ENCODE measurements around the gene KIF26B. TPM values are rescaled to one million over a fixed set of nuclear protein-coding genes. Genes with fewer than 3 reads are reported as not detected.

KIF26B gene
- total and polyA plus RNA-seq, 10 of the 15 experiments (the other 5 are each of a cell fraction or from before 2014, with no cell fraction given): 0.35 to 11.6 (median 2.2) TPM

DNA sequence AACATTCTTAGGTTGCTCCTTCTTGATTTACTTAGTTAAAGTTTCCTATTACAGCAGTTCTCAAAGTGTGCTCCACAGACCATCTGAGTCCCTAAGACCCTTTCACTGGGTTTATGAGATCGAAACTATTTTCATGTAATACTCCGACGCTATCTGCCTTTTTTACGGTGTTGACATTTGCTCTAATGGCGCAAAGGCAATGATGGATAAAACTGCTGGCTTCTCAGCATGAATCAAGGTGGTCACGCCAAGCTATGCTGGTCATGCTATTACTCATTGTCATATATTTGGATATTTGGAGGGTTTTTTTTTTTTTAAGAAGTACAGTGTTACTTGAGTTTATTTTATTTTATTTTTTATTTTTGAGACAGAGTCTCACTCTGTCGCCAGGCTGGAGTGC lies 235.1 kb downstream of the KIF26B start (continued):
- TF ChIP-seq, protein P1, sequence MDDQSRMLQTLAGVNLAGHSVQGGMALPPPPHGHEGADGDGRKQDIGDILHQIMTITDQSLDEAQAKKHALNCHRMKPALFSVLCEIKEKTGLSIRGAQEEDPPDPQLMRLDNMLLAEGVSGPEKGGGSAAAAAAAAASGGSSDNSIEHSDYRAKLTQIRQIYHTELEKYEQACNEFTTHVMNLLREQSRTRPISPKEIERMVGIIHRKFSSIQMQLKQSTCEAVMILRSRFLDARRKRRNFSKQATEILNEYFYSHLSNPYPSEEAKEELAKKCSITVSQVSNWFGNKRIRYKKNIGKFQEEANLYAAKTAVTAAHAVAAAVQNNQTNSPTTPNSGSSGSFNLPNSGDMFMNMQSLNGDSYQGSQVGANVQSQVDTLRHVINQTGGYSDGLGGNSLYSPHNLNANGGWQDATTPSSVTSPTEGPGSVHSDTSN (IDR thresholded peaks at IDR 0.05; ENCODE audit: insufficient replicate concordance, low read depth, low read length): no peak
- TF ChIP-seq STAT1 (conservative IDR thresholded peaks at IDR 0.05) (no peak), WRNIP1 (IDR thresholded peaks at IDR 0.05; ENCODE audit: borderline replicate concordance, low read depth, low read length) (no peak), ZZZ3 (IDR thresholded peaks at IDR 0.05; ENCODE audit: control insufficient read depth, insufficient read length, low read depth) (no peak), DPF2 (IDR thresholded peaks at IDR 0.05) (no peak), ATF7 (IDR thresholded peaks at IDR 0.05; ENCODE audit: low read depth) (no peak), SPI1 (IDR thresholded peaks at IDR 0.05; ENCODE audit: borderline replicate concordance, insufficient read depth, low read depth, low read length) (no peak), ZSCAN29 (IDR thresholded peaks at IDR 0.05) (no peak)
- TF ChIP-seq, protein P2, sequence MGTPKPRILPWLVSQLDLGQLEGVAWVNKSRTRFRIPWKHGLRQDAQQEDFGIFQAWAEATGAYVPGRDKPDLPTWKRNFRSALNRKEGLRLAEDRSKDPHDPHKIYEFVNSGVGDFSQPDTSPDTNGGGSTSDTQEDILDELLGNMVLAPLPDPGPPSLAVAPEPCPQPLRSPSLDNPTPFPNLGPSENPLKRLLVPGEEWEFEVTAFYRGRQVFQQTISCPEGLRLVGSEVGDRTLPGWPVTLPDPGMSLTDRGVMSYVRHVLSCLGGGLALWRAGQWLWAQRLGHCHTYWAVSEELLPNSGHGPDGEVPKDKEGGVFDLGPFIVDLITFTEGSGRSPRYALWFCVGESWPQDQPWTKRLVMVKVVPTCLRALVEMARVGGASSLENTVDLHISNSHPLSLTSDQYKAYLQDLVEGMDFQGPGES (IDR thresholded peaks at IDR 0.05): no peak

DNA sequence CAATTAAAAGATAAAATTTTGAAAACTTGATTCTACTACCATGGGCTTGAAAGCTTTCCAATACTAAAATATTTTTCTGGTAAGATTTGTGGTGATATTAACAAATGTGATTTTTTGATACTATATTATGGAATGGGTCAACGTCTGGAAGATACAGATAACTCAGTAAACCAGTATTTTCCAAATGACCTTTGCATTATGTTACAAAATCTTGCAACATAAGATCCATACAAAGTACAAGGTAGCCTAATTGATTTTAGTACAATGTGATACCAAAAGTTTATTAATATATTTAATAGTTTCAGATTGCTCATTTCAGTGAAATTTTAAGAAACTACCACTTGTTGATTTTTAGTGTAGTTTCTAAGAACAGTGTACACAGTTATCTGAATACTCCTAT lies 236.2 kb downstream of the KIF26B start:
- ATAC-seq (no peak), DNase-seq (ENCODE audit: low read depth, low spot score) (no peak), FAIRE-seq (no peak)
- no peaks in the 10 kb centered on the region for H3K36me3 ChIP-seq (ENCODE audit: control insufficient read depth in 2 of 2, insufficient read depth in 2 of 2, low read length in 1 of 2)
- 0% methylated on average over 1 of the region's 1 CpG for WGBS (ENCODE audit: insufficient coverage, insufficient replicate concordance, low lambda C conversion rate, missing lambda C conversion rate)
- no peak overlapping the region for H3K4me3 ChIP-seq
- H3K4me1 ChIP-seq (ENCODE audit: control insufficient read depth, insufficient read depth, low read length): no peaks in the 10 kb centered on the region
- TF ChIP-seq, protein P3, sequence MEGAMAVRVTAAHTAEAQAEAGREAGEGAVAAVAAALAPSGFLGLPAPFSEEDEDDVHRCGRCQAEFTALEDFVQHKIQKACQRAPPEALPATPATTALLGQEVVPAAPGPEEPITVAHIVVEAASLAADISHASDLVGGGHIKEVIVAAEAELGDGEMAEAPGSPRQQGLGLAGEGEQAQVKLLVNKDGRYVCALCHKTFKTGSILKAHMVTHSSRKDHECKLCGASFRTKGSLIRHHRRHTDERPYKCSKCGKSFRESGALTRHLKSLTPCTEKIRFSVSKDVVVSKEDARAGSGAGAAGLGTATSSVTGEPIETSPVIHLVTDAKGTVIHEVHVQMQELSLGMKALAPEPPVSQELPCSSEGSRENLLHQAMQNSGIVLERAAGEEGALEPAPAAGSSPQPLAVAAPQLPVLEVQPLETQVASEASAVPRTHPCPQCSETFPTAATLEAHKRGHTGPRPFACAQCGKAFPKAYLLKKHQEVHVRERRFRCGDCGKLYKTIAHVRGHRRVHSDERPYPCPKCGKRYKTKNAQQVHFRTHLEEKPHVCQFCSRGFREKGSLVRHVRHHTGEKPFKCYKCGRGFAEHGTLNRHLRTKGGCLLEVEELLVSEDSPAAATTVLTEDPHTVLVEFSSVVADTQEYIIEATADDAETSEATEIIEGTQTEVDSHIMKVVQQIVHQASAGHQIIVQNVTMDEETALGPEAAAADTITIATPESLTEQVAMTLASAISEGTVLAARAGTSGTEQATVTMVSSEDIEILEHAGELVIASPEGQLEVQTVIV (IDR thresholded peaks at IDR 0.05; ENCODE audit: borderline replicate concordance, partially characterized antibody): no peak
- TF ChIP-seq, protein P4, sequence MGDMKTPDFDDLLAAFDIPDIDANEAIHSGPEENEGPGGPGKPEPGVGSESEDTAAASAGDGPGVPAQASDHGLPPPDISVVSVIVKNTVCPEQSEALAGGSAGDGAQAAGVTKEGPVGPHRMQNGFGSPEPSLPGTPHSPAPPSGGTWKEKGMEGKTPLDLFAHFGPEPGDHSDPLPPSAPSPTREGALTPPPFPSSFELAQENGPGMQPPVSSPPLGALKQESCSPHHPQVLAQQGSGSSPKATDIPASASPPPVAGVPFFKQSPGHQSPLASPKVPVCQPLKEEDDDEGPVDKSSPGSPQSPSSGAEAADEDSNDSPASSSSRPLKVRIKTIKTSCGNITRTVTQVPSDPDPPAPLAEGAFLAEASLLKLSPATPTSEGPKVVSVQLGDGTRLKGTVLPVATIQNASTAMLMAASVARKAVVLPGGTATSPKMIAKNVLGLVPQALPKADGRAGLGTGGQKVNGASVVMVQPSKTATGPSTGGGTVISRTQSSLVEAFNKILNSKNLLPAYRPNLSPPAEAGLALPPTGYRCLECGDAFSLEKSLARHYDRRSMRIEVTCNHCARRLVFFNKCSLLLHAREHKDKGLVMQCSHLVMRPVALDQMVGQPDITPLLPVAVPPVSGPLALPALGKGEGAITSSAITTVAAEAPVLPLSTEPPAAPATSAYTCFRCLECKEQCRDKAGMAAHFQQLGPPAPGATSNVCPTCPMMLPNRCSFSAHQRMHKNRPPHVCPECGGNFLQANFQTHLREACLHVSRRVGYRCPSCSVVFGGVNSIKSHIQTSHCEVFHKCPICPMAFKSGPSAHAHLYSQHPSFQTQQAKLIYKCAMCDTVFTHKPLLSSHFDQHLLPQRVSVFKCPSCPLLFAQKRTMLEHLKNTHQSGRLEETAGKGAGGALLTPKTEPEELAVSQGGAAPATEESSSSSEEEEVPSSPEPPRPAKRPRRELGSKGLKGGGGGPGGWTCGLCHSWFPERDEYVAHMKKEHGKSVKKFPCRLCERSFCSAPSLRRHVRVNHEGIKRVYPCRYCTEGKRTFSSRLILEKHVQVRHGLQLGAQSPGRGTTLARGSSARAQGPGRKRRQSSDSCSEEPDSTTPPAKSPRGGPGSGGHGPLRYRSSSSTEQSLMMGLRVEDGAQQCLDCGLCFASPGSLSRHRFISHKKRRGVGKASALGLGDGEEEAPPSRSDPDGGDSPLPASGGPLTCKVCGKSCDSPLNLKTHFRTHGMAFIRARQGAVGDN (IDR thresholded peaks at IDR 0.05): no peak
- no peak overlapping the region for H3K4me2 ChIP-seq (ENCODE audit: control insufficient read depth, insufficient read depth)
- no peaks in the 10 kb centered on the region; the same call in 2 of the 3 replicates for H3K9me3 ChIP-seq (replicated peaks; ENCODE audit: control insufficient read depth, insufficient read depth, low read length)
- intact Hi-C loops (cut with micrococcal nuclease; ENCODE audit: unreplicated experiment): no loop called here
- H2AFZ ChIP-seq (ENCODE audit: control insufficient read depth, low read depth, low read length): no peak overlapping the region
- ChIA-PET RAD21 (ENCODE audit: unreplicated experiment) (no interaction called here), POLR2A (no interaction called here), SMC1A (ENCODE audit: uncharacterized antibody, unreplicated experiment) (interaction anchor here (0.6 kb wide), 1 partner anchor 669 kb away, joined by 3 read pairs; no protein-coding TSS in a partner anchor), CTCF (no interaction called here)
- no TSS peak for BruUV-seq (replicated peaks)
- H4K20me1 ChIP-seq (ENCODE audit: control insufficient read depth, insufficient read depth): no peaks in the 10 kb centered on the region
- no peaks in the 10 kb centered on the region for H3K79me2 ChIP-seq (ENCODE audit: control insufficient read depth, insufficient read depth, low read length)
- in situ Hi-C loops (cut with MboI): no loop called here
- no peak overlapping the region for H3K27ac ChIP-seq (ENCODE audit: control insufficient read depth, insufficient read depth)
- no peak overlapping the region for H3K9ac ChIP-seq (ENCODE audit: control insufficient read depth, insufficient read depth, low read length)
- no peaks in the 10 kb centered on the region for H3K27me3 ChIP-seq (replicated peaks in 1 of 2; ENCODE audit: control insufficient read depth in 2 of 2, insufficient read depth in 2 of 2, low read length in 1 of 2)
